Hematopoietic multipotent progenitor cell treated with erythropoietin and hydrocortisone succinate and interleukin-3 and kit ligand, for 8 days (in vitro differentiated cells): ENCODE data around the gene UBE2D2.

Experiments
- DNase-seq: peaks from one replicate; pipeline ENCODE4 v3.0.0-alpha.2; 2015

Gene UBE2D2

DNA sequence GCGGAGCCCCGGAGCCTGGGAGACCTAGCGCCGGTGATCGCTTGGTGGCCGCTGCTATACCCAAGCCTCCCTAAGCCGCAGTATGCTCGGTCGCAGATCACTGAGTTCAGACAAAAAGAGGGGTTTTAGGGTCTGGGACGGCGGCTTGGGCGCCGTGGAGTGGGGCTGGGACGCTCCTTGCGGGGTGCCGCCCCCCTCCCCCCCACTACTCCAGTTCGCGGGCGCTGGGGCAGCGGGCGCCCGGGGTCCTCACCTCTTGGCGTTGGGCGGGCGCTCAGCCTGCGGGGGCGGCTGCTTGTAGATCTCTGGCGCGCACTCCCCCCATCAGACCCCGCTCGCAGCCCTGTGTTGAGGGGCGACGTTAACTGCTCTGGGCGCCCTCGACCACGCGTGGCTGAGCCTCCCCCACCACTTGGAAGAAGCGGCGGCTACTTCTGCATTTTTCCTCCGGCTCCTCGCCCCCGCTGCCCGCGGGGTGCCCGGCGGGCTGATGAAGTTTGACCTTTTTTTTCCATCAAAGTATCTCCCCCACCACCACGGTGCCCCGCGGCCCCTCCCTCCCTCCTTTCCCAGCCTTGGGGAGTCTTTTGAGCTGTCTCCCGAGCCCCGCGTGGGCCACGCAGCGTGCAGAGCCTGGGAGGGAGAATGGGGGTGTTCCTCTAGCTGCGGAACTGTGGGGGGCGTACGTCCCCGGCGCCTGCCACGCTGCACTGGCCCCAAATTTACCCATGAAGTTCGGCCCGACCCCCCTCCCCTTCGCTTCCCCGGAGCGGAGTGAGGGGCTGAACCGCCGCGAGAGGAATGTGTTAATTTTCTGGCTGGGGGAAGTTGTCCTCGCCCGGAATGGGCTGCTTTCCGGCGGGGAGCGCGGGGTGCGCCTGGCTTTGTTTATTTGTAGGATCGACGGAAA is 88.2 kb downstream of the UBE2D2 start:
- peak; percentile 36 for DNase-seq

GRCh38 chr5:139650031-139650688 is 89.0 kb downstream of the UBE2D2 start:
- DNase-seq, result peak; percentile 30

DNA sequence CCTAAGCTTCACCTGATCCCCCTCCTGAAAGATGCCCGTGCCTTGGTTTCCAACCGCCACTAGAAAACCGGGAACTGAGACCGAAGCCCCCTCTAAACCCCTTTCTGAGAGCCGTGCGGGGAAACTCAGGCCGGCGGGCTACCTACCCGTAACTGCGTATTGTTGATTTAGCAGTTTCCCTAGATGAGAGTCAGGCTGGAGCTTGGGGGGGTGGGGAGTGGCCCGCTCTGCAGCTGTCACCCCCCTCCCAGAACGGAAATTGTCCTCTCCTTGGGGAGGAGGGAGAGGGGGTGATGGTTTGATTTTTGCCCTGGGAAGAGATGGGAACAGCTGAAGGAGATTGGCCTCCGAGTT is 89.5 kb downstream of the UBE2D2 start:
- DNase-seq, result no peak

GRCh38 chr5:139651043-139651834 is 90.1 kb downstream of the UBE2D2 start:
- DNase-seq, result peak; percentile 15

DNA sequence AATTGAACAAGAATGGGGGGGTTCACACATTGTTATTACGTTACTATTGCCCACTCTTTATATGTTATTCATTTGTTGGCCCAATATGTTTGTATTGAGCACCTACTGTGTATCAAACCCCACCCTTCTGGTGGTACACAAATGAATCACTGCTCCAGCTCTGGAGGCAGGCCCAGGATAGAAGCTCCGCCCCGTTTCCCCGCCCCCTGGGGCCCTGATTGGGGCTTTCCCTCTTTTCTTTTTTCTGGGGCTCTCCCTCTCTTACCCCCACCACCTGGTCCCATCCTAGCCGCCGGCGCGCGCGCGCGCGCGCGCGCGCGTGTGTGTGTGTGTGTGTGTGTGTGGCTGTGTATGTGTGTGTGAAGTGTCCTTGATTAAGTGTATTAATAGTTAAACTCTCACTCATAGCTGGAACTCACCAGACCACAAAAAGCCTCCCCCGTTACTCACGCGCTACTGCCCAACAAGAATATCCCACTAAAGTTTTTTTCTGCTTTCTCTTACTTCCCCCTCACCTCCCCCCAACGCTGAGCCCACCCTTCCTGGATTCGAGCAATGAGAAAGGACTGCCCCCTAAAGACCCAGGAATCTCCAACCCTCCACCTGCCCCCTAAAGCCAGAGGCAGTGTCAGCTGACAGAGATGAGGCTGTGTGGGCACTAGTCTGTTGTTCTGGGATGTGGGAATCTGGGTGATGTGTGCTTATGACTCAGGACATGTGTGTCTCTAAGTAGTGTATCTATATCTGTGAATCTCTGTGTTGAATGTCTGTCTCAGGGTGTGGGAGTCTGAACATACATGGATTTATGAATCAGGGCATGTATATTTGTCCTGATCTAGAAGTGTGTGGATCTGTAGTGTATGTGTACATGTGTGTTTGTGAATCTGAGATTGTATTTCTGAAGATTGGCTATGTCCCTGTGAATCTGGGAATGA is 91.0 kb downstream of the UBE2D2 start:
- peak; percentile 73 for DNase-seq

- no peak for DNase-seq
These were observed 91.7 kb downstream of the UBE2D2 start for GRCh38 chr5:139652788-139653241.

DNA sequence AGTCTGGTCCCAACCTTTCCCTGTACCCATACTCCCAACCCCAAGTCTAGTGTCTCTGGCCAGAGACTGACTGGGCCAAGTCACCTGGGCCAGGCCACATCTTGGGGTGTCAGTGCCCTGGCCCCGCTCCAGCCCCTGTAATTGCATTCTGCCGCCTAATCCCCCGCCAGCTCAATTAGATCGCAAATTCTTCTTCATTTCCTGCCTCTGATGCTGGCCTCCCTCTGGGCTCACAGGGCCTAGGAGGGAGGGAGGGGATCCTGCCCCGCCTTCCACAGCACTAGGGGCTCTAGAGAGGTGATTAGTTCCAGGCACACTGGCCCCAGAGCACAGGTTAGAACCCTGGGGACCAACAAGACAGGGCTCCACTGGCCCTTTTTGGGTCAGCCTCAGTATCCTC is 92.5 kb downstream of the UBE2D2 start:
- DNase-seq, result no peak

DNA sequence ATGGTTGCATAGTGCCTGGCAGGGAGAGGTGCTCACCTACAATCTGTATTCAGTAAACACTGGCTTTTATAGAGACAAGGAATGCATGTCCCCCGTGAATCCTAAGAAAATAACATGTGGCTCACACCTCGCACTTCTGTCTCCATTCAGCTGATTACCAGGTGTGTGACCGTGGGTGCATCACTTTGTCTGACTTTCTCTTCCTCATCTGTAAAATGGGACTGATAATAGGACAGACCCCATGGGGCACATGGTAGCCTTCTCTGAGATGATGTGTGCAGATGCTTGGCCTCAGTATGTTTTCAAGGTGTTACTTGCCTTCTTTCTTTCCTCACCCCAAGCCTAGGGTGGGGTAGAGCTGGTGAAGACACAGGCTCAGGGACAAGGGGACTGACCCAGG is 93.3 kb downstream of the UBE2D2 start:
- no peak for DNase-seq

GRCh38 chr5:139654871-139655491 is 93.8 kb downstream of the UBE2D2 start:
- DNase-seq, result no peak

- no peak for DNase-seq
These were observed 94.7 kb downstream of the UBE2D2 start for GRCh38 chr5:139655727-139656271.

DNA sequence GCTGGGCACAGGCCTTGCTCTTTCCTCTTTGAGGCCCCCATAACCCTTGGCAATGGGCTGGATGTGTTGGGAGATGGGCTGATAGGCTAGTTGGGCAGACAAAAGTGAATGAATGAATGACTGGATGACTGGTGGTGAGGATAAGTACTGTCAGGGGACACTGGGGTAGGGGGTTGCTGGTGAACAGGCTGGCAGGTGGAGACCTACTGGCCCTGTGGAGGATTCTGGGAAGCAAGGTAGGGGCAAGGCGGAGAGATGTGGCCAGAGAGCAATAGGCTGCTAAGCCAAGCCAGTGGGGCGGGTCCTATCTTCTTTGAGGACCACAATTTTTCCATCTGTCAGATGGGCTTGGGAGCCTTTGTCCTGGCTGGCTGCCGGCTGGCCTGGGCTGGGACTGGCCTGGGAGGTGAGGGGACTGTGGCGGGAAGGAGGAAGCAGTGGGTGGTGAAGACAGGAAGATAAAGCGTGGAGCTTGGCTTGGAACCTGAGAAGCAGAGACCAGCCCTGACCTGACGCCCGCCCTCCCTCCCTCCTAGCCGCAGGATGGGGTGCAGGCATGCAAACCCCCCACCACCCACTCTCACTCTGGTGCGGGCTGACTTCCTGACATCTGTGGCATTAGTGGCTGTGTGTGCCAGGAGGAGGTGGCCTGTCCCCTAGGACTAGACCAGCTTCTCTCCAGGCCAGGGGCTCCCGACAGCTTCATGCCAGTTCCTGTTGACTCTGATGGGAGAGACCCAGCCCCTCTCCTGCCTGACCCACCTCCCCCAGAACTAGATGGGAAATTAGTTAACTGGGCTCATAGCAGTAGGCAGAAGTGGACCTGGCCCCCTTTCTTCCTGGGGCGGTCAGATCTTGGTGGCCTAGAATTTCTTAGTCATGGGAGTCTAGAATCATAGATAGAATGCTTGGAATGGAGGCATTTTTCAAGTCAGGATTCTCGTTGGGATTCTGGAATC is 96.5 kb downstream of the UBE2D2 start:
- DNase-seq, result peak; percentile 51

DNA sequence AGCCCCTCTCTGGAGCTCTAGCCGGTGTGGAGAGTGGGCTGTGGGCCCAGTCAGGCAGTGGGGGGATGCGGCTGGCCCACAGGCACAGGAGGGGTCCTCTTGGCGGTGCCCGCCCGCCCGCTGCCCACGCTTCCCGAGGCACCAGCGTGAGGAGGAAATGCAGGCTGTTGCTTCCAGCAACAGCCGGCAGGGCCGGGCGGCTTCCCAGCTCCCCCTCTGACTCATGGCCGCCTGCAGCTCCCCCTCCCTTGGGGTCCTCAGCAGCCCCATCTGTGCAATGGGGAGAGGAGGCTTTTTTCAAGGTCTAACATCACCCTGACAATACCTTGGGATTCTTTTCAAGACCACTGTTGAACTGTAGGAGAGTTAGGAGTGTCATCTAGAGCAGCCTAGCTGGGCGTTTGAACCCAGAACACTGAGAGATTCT is 97.4 kb downstream of the UBE2D2 start:
- DNase-seq, result no peak

DNA sequence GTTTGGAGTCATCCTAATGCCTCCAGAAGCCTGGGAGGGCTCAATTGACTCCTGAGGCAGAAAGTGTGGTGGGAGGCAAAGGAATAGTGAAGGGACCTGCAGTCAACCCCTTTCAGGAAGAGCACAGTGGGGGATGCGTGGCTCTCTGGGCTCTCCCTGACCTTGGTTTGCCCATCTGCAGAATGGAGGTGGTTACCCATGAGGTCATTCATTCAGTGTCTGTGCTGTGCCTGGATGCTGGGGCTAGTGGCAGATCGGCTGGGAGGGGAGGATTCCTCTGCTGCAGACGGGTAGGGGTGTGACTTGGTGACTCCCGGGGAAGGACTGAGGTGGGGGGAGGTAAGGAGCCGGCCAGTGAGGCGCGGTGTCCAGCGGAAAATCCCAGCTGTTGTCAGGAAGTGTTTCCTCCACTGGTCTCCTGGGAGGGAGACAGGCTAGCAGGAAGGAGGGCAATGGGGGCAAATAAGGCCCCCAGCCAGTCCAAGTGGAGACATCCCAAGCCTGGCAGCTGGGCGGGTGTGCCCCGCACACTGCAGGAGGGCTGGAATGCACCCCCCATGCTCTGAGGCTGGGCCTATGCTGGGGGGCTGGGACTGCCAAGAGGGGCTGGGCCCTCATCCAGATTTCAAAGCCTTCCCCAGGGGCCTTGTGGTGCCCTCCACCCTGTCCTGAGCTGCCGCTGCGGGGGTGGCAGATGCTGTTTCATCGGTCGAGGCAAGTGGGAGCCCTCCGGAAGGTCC is 98.0 kb downstream of the UBE2D2 start:
- DNase-seq, result peak; percentile 61

DNA sequence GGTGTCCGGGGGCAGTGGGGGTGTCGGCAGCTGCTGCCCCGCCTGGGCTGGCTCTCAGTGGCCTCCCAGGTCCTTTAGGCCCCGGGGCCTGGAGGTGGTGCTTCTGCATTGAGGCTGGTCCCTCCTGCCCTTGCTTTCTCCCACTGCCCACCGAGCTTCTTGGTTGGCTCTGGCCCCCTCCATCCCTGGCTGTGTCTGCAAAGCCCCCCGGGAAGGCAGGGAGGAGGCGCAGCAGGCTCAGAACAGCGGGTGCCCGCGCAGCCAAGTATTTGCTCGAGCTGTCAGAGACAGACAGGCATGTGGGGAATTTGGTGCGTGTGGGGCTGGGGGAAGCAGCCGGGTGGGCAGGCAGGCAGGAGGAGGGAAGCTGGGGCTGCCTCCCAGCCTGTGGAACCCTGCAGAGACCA is 98.6 kb downstream of the UBE2D2 start:
- no peak for DNase-seq

DNA sequence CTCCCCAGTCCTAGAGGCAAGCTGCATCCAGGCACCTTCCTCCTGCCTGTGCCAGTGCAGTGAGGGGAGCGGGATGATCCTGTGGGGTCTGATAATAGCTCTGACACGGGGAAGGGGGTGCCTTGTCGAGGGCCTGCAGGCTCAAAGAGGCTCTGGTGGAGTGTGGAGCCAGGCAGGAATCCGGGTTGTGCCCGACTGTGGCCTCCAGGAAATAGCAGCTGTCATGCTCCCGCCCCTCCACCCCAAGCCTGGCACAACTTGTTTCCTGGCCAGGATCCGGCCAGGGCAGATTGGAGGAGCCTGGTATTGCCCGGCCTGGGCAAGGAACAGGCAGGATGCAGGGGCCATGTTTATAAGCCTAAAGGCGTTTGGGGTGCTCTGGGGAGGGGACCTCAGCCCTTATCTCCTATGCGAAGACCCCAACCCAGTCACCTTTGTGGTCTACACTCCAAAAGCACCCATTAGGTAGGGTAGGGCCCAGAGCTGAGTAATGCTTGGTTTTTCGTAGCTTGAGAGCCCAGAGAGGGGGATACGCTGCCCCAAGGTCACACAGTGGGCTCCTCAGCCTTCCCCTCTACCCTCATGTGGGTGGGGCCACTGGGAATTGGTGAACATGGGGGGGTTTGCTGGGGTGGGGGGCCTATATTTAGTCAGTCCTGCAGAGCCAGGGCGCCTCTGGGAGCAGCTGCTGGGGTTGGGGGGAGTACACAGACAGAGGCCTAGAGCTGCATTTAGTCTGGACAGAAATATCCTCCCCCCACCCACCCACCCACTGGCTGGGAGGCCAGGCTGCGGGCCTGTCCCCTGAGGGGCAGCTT is 99.2 kb downstream of the UBE2D2 start:
- DNase-seq, result peak; percentile 56

DNA sequence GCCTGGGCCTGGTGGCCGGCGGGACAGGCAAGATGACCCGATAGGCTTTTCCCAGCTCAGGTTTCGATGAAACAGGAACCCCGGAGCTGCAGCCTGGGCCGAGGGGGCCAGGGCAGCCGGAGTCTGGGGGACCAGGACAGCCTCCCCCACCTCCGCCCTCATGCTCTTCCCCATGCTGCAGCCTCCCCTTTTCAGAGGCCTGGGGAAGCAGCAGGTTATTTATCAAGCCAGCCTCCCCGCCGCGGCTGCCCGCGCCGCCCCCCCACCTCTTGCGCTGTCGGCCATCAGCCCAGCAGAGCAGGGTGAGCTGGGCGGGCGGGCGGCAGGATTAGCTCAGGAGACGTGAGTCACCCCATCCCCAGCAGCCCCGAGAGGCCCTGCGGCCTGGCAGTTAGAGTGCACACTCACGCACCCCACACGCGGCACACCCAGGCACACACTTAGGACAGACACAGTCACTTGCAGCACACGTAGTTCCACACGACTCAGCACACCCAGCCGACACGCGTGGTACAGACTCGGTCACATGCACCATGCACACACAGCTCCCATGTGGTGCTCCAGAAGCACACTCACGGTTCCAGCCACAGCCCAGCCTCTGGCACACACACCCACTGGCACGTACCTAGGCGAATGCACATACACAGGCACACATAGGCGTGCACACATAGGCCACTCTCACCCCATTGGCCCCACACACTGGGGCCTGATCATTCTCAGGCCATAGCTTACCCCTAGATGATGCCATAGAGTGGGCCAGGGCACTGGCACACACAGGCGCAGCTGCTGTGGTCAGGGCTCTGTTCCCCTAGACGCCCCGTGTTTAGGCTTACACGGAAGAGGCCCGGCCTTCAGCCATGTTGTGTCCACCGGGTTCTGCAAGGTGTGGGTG is 100.0 kb downstream of the UBE2D2 start:
- DNase-seq, result peak; percentile 92

- DNase-seq, result no peak
These were observed 101.5 kb downstream of the UBE2D2 start for GRCh38 chr5:139662617-139663016.
